ENCODE results near the gene C1orf159. TPM values are rescaled to one million over a fixed set of nuclear protein-coding genes. Genes with fewer than 3 reads are reported as not detected.

C1orf159 gene
- total RNA-seq, 1 donor = 9.6 TPM

DNA sequence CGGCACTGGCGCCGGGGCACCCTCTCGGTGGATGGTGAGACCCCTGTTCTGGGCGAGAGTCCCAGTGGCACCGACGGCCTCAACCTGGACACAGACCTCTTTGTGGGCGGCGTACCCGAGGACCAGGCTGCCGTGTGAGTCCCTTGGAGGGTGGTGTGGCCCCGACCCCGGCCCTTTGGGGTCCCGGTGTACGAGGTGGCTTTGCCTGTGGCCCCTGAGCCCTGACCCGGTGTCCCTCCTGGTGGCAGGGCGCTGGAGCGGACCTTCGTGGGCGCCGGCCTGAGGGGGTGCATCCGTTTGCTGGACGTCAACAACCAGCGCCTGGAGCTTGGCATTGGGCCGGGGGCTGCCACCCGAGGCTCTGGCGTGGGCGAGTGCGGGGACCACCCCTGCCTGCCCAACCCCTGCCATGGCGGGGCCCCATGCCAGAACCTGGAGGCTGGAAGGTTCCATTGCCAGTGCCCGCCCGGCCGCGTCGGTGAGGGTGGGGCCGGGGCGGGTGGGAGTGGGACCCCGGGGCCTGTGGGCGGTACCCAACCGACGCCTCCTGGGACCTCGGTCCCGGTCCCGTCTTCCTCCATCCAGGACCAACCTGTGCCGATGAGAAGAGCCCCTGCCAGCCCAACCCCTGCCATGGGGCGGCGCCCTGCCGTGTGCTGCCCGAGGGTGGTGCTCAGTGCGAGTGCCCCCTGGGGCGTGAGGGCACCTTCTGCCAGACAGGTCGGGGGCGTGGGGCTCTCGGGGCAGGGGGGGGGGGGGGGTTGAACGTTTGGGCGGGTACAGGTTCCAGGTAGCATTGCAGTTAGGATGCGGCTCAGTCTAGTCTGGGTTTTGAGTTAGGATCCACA is 66.3 kb downstream of the C1orf159 start:
- Histone ChIP-seq H3K27me3 (ENCODE audit: insufficient read depth, low read length) (no peaks in the 10 kb centered on the region), H3K4me1 (ENCODE audit: insufficient read depth, low read length) (no peaks in the 10 kb centered on the region), H3K4me3 (ENCODE audit: low read length) (no peak overlapping the region), H3K9me3 (ENCODE audit: low read depth, low read length) (no peaks in the 10 kb centered on the region)

DNA sequence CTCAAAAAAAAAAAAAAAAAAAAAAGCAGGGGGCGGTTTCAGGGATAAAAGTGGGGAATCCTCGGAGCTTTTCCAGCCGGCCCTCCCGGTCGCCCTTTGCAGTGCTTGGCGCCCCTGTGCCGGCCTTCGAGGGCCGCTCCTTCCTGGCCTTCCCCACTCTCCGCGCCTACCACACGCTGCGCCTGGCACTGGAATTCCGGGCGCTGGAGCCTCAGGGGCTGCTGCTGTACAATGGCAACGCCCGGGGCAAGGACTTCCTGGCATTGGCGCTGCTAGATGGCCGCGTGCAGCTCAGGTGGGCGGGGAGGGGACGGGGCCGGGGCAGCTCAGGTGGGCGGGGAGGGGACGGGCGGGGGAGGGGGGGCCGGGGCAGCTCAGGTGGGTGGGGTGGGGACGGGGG is 67.1 kb downstream of the C1orf159 start:
- no peaks in the 10 kb centered on the region for H3K4me1 ChIP-seq (ENCODE audit: insufficient read depth, low read length)
- H3K27me3 ChIP-seq (ENCODE audit: insufficient read depth, low read length) = no peaks in the 10 kb centered on the region
- H3K4me3 ChIP-seq (ENCODE audit: low read length) = no peak overlapping the region
- H3K9me3 ChIP-seq (ENCODE audit: low read depth, low read length) = no peaks in the 10 kb centered on the region

DNA sequence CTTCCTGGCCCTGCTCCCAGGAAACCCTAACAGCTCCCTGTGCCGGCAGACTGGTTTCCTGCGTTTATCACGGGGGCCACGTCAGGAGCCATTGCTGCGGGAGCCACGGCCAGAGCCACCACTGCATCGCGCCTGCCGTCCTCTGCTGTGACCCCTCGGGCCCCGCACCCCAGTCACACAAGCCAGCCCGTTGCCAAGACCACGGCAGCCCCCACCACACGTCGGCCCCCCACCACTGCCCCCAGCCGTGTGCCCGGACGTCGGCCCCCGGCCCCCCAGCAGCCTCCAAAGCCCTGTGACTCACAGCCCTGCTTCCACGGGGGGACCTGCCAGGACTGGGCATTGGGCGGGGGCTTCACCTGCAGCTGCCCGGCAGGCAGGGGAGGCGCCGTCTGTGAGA is 67.9 kb downstream of the C1orf159 start:
- Histone ChIP-seq H3K27me3 (ENCODE audit: insufficient read depth, low read length) (no peaks in the 10 kb centered on the region), H3K4me1 (ENCODE audit: insufficient read depth, low read length) (no peaks in the 10 kb centered on the region), H3K9me3 (ENCODE audit: low read depth, low read length) (no peaks in the 10 kb centered on the region), H3K4me3 (ENCODE audit: low read length) (no peak overlapping the region)

- Histone ChIP-seq H3K4me3 (ENCODE audit: low read length) (no peak overlapping the region), H3K9me3 (ENCODE audit: low read depth, low read length) (no peaks in the 10 kb centered on the region), H3K4me1 (ENCODE audit: insufficient read depth, low read length) (no peaks in the 10 kb centered on the region), H3K27me3 (ENCODE audit: insufficient read depth, low read length) (no peaks in the 10 kb centered on the region)
Measured at GRCh38 chr1:1047407-1047806, 68.5 kb downstream of the C1orf159 start.

GRCh38 chr1:1046767-1047166 is 69.1 kb downstream of the C1orf159 start:
- no peaks in the 10 kb centered on the region for H3K4me1 ChIP-seq (ENCODE audit: insufficient read depth, low read length)
- no peak overlapping the region for H3K4me3 ChIP-seq (ENCODE audit: low read length)
- no peaks in the 10 kb centered on the region for H3K27me3 ChIP-seq (ENCODE audit: insufficient read depth, low read length)

DNA sequence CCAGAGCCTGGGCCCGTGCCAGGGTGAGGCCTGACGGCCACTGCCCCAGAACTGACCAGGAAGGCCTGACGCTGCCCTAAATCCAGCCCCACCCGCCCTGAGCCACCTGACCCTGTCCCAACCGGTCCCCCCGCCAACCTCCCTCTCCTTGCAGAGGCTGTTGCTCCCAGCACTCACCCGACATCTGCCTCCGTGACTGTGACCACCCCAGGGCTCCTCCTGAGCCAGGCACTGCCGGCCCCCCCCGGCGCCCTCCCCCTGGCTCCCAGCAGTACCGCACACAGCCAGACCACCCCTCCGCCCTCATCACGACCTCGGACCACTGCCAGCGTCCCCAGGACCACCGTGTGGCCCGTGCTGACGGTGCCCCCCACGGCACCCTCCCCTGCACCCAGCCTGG is 69.6 kb downstream of the C1orf159 start:
- H3K9me3 ChIP-seq (ENCODE audit: low read depth, low read length) = no peaks in the 10 kb centered on the region

More at GRCh38 chr1:1046767-1047166, 69.1 kb downstream of the C1orf159 start:
- H3K9me3 ChIP-seq (ENCODE audit: low read depth, low read length) = no peaks in the 10 kb centered on the region

GRCh38 chr1:1045129-1045528 is 70.8 kb downstream of the C1orf159 start:
- no peaks in the 10 kb centered on the region for H3K27me3 ChIP-seq (ENCODE audit: insufficient read depth, low read length)
- H3K4me3 ChIP-seq (ENCODE audit: low read length) = no peak overlapping the region
- no peaks in the 10 kb centered on the region for H3K9me3 ChIP-seq (ENCODE audit: low read depth, low read length)
- H3K4me1 ChIP-seq (ENCODE audit: insufficient read depth, low read length) = peaks cover 5% of the 10 kb centered on the region

More for the DNA sequence above, 69.6 kb downstream of the C1orf159 start:
- H3K4me1 ChIP-seq (ENCODE audit: insufficient read depth, low read length) = no peaks in the 10 kb centered on the region
- H3K4me3 ChIP-seq (ENCODE audit: low read length) = no peak overlapping the region
- H3K27me3 ChIP-seq (ENCODE audit: insufficient read depth, low read length) = no peaks in the 10 kb centered on the region

DNA sequence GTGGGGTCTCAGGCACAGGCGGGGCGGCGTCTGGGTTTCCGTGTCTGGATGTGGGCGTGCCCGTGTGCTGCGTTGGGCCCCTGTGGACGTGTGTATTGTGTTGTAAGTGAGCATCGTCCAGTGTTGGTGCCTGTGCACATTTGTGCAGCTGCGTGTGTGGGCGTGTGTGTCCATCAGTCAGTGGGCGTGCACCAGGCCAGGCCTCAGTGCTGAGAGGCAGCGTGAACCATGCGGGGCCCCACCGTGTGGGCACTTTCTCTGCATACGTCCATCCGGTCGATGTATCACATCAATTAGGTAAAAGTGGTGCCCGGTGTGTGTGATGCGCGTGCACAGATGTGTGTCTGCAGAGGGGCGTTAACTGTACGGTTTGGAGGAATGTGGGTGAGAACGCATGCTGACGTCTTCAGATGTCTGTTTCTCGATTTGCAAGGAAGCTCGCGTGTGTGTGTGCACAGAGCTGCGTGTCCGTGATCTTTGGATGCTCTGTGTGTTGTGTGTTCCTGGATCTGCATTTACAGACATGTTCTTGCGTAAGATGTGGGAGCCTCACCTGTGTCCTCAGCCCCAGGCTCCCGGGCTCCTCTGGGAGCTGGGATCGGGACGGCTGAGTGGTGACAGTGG is 71.3 kb downstream of the C1orf159 start:
- Histone ChIP-seq H3K27me3 (ENCODE audit: insufficient read depth, low read length) (peaks cover 4% of the 10 kb centered on the region), H3K4me1 (ENCODE audit: insufficient read depth, low read length) (peaks cover 11% of the 10 kb centered on the region), H3K4me3 (ENCODE audit: low read length) (no peak overlapping the region), H3K9me3 (ENCODE audit: low read depth, low read length) (no peaks in the 10 kb centered on the region)

GRCh38 chr1:1043921-1044320 is 72.0 kb downstream of the C1orf159 start:
- H3K27me3 ChIP-seq (ENCODE audit: insufficient read depth, low read length) = peaks cover 7% of the 10 kb centered on the region
- no peaks in the 10 kb centered on the region for H3K9me3 ChIP-seq (ENCODE audit: low read depth, low read length)
- H3K4me3 ChIP-seq (ENCODE audit: low read length) = no peak overlapping the region
- H3K4me1 ChIP-seq (ENCODE audit: insufficient read depth, low read length) = peaks cover 17% of the 10 kb centered on the region

GRCh38 chr1:1043411-1043810 is 72.5 kb downstream of the C1orf159 start:
- Histone ChIP-seq H3K4me3 (ENCODE audit: low read length) (no peak overlapping the region), H3K9me3 (ENCODE audit: low read depth, low read length) (no peaks in the 10 kb centered on the region), H3K4me1 (ENCODE audit: insufficient read depth, low read length) (peaks cover 23% of the 10 kb centered on the region), H3K27me3 (ENCODE audit: insufficient read depth, low read length) (peaks cover 8% of the 10 kb centered on the region)

DNA sequence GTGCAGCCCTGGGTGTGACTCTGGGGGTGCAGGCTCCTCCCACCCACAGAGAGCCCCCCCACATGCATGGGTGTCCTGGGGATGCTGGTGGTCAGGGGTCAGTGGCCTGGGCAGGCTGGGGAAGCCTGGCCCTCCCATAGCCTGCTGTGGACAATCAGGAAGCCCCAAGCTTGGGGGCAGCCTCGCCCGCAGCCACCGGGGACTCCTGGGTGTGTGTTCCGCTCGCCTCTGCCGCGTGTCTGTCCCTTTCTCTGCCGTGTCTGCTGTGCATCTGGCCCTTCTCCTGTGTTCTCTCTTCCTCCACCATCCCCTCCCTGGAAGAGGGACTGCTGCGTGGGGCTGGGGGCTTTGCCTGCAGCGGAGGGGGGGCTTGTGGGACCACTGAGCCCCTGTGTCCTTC is 73.1 kb downstream of the C1orf159 start:
- Histone ChIP-seq H3K4me1 (ENCODE audit: insufficient read depth, low read length) (peaks cover 25% of the 10 kb centered on the region), H3K27me3 (ENCODE audit: insufficient read depth, low read length) (peaks cover 8% of the 10 kb centered on the region), H3K9me3 (ENCODE audit: low read depth, low read length) (no peaks in the 10 kb centered on the region), H3K4me3 (ENCODE audit: low read length) (no peak overlapping the region)

- Histone ChIP-seq H3K27me3 (ENCODE audit: insufficient read depth, low read length) (peaks cover 8% of the 10 kb centered on the region), H3K4me3 (ENCODE audit: low read length) (no peak overlapping the region)
Measured at GRCh38 chr1:1041873-1042272, 74.0 kb downstream of the C1orf159 start.

GRCh38 chr1:1041092-1041523 is 74.8 kb downstream of the C1orf159 start:
- H3K4me1 ChIP-seq (ENCODE audit: insufficient read depth, low read length) = peaks cover 25% of the 10 kb centered on the region
- no peak overlapping the region for H3K4me3 ChIP-seq (ENCODE audit: low read length)
- H3K9me3 ChIP-seq (ENCODE audit: low read depth, low read length) = no peaks in the 10 kb centered on the region
- H3K27me3 ChIP-seq (ENCODE audit: insufficient read depth, low read length) = peaks cover 8% of the 10 kb centered on the region

More at GRCh38 chr1:1041873-1042272, 74.0 kb downstream of the C1orf159 start:
- H3K9me3 ChIP-seq (ENCODE audit: low read depth, low read length) = no peaks in the 10 kb centered on the region
- peaks cover 25% of the 10 kb centered on the region for H3K4me1 ChIP-seq (ENCODE audit: insufficient read depth, low read length)

DNA sequence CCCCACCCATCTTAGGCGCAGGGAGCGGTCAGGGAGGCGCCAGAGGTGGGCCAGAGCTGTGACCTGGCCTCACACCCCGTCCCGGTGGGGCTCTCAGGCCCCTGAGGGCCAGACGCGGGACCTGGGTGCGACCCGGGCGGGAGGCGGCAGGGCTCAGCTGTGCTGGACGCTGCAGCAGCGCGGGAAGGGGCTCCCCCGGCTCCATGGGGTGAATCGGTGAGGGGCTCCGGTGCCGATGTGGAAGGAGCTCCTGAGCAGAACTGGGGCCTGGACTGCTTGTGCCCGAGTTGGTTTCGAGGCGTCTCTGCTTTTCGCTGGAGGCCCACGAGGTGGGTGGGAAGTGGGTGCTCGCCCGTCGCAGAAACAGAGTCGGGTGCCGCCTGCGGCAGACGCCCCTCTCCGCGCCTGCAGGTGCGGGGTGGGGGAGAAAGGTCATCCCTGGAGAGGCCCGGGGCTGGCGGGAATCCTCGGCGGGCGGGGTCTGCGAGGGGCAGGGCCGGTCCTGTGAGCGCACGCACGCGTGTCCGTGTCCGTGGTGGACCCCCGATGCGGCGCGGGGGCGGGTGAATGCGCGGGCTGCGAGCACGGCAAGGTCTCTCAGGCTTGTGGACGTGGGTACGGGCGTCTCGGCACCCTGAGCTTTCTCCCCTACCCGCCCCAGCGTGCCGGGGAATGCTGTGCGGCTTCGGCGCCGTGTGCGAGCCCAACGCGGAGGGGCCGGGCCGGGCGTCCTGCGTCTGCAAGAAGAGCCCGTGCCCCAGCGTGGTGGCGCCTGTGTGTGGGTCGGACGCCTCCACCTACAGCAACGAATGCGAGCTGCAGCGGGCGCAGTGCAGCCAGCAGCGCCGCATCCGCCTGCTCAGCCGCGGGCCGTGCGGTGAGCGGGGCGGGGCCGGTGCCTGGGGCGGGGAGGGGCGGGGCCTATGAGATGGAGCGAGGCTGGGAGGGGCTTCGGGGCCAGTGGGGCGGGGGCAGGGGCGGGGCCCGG is 75.6 kb downstream of the C1orf159 start:
- H3K9me3 ChIP-seq (ENCODE audit: low read depth, low read length) = no peaks in the 10 kb centered on the region
- H3K4me1 ChIP-seq (ENCODE audit: insufficient read depth, low read length) = peaks cover 25% of the 10 kb centered on the region
- H3K27me3 ChIP-seq (ENCODE audit: insufficient read depth, low read length) = peaks cover 8% of the 10 kb centered on the region
- no peak overlapping the region for H3K4me3 ChIP-seq (ENCODE audit: low read length)

All from mononuclear cell (primary cell).